SU-DHL-6 (cell line): ENCODE data around the gene CREB5.

Experiments
- H2AFZ ChIP-seq: fragments of 200-600 bp; sonication (generic); 2 replicates; pipeline ENCODE4 v1.6.1; 2014; ENCODE audit warnings: low read depth, mild to moderate bottlenecking, moderate library complexity, mixed read lengths, antibody characterized with exemption, low read length; ENCODE audit not compliant: severe bottlenecking
- H3F3A ChIP-seq: fragments of 200-600 bp; shearing (Covaris generic); 2 replicates; pipeline ENCODE4 v1.6.0; 2016; ENCODE audit warnings: antibody characterized with exemption, mild to moderate bottlenecking; ENCODE audit not compliant: insufficient read depth
- H3K27ac ChIP-seq: fragments of 200-600 bp; sonication (generic); 2 replicates; pipeline ENCODE4 v1.5.1; 2016; ENCODE audit warnings: low read depth, mild to moderate bottlenecking, low read length, moderate library complexity, mixed read lengths
- H3K27me3 ChIP-seq: fragments of 200-600 bp; sonication (generic), shearing (Covaris generic); 2 replicates; pipeline ENCODE4 v1.6.0; 2014; ENCODE audit warnings: mild to moderate bottlenecking, low read length
- H3K36me3 ChIP-seq: fragments of 200-600 bp; sonication (generic); 2 replicates; pipeline ENCODE4 v1.6.1; 2014; ENCODE audit warnings: mild to moderate bottlenecking, low read length, mixed read lengths
- H3K4me2 ChIP-seq: fragments of 300-600, 200-600 bp; shearing (Covaris generic), sonication (generic); 2 replicates; pipeline ENCODE4 v1.6.0; 2014; ENCODE audit warnings: low read length, low read depth, mild to moderate bottlenecking; ENCODE audit not compliant: poor library complexity, severe bottlenecking
- H3K4me3 ChIP-seq: fragments of 200-600 bp; sonication (generic); 2 replicates; pipeline ENCODE4 v1.5.1; 2014; ENCODE audit warnings: antibody characterized with exemption, low read length, mild to moderate bottlenecking, mixed read lengths; ENCODE audit not compliant: insufficient read depth, poor library complexity, severe bottlenecking
- H3K79me2 ChIP-seq: fragments of 200-600 bp; sonication (generic); 2 replicates; pipeline ENCODE4 v1.6.1; 2014; ENCODE audit warnings: mild to moderate bottlenecking, low read length, moderate library complexity; ENCODE audit not compliant: insufficient read depth
- H3K9ac ChIP-seq: fragments of 200-600 bp; sonication (generic); 2 replicates; pipeline ENCODE4 v1.7.0; 2014; ENCODE audit warnings: mild to moderate bottlenecking, low read length
- H3K9me2 ChIP-seq: fragments of 200-600 bp; sonication (generic); replicated peaks from 2 replicates; pipeline ENCODE4 v1.6.1; 2014; ENCODE audit warnings: low read length; ENCODE audit not compliant: insufficient read depth
- H3K9me3 ChIP-seq: fragments of 200-600 bp; sonication (generic); 2 replicates; pipeline ENCODE4 v1.6.1; 2014; ENCODE audit warnings: low read length, mixed read lengths; ENCODE audit not compliant: insufficient read depth
- H4K20me1 ChIP-seq: fragments of 200-600 bp; sonication (generic); 2 replicates; pipeline ENCODE4 v1.6.1; 2014; ENCODE audit warnings: low read depth, mild to moderate bottlenecking, antibody characterized with exemption, low read length, moderate library complexity, mixed read lengths
- CTCF ChIP-seq: fragments of 200-600 bp; sonication (generic); IDR thresholded peaks from one replicate; pipeline ENCODE4 v1.5.1; 2017; ENCODE audit warnings: antibody characterized with exemption, mild to moderate bottlenecking, low read length, moderate library complexity; ENCODE audit not compliant: insufficient read depth, poor library complexity, severe bottlenecking
- EZH2phosphoT487 ChIP-seq: fragments of 200-600 bp; sonication (generic), shearing (Covaris generic); conservative IDR thresholded peaks from 2 replicates; pipeline ENCODE4 v1.6.1; 2018; ENCODE audit warnings: mild to moderate bottlenecking, antibody characterized with exemption, low read length, moderate library complexity, mixed read lengths

The CREB5 gene

GRCh38 chr7:28516390-28517172, 104.3 kb downstream of the CREB5 start:
- no peak overlapping the region for H3K4me3 ChIP-seq
- no peak overlapping the region for H3K27ac ChIP-seq
- H3K9me2 ChIP-seq: no peaks in the 10 kb centered on the region
- no peaks in the 10 kb centered on the region for H3K9me3 ChIP-seq
- H3F3A ChIP-seq: no peaks in the 10 kb centered on the region
- H4K20me1 ChIP-seq: no peaks in the 10 kb centered on the region
- no peaks in the 10 kb centered on the region for H3K27me3 ChIP-seq
- no peak overlapping the region for H2AFZ ChIP-seq
- no peaks in the 10 kb centered on the region for H3K36me3 ChIP-seq
- H3K4me2 ChIP-seq: no peak overlapping the region
- TF ChIP-seq EZH2phosphoT487: no peak
- no peak for TF ChIP-seq CTCF
- H3K79me2 ChIP-seq: no peaks in the 10 kb centered on the region
- H3K9ac ChIP-seq: no peak overlapping the region

- no peaks in the 10 kb centered on the region for H3F3A ChIP-seq
- no peaks in the 10 kb centered on the region for H3K27me3 ChIP-seq
- no peaks in the 10 kb centered on the region for H3K36me3 ChIP-seq
- no peak overlapping the region for H2AFZ ChIP-seq
- no peak for TF ChIP-seq CTCF
- TF ChIP-seq EZH2phosphoT487: no peak
- no peaks in the 10 kb centered on the region for H3K79me2 ChIP-seq
- no peaks in the 10 kb centered on the region for H4K20me1 ChIP-seq
- no peaks in the 10 kb centered on the region for H3K9me2 ChIP-seq
- H3K27ac ChIP-seq: no peak overlapping the region
- H3K9me3 ChIP-seq: no peaks in the 10 kb centered on the region
- no peak overlapping the region for H3K4me3 ChIP-seq
- no peak overlapping the region for H3K4me2 ChIP-seq
- H3K9ac ChIP-seq: no peak overlapping the region
These were observed 104.9 kb downstream of the CREB5 start for GRCh38 chr7:28517206-28517605.

- Histone ChIP-seq H3K27me3 (no peaks in the 10 kb centered on the region), H3K9ac (no peak overlapping the region), H3F3A (no peaks in the 10 kb centered on the region), H4K20me1 (no peaks in the 10 kb centered on the region), H3K4me3 (no peak overlapping the region), H3K4me2 (no peak overlapping the region), H3K27ac (no peak overlapping the region), H3K36me3 (no peaks in the 10 kb centered on the region), H2AFZ (no peak overlapping the region), H3K9me3 (no peaks in the 10 kb centered on the region), H3K79me2 (no peaks in the 10 kb centered on the region), H3K9me2 (no peaks in the 10 kb centered on the region)
- TF ChIP-seq CTCF: no peak
- TF ChIP-seq EZH2phosphoT487: no peak
These were observed 105.3 kb downstream of the CREB5 start for GRCh38 chr7:28517606-28518005.
